OCI-LY7 (cell line): ENCODE data around the gene ZNF423. TPM values are rescaled to one million over a fixed set of nuclear protein-coding genes. Genes with fewer than 3 reads are reported as not detected.

Source experiments
- BruUV-seq: library from RNA; stranded (reverse); fragments of 400-500 nt; replicated peaks from 2 replicates; lab custom pipeline; 2021; lab: Mats Ljungman, UMichigan
- CTCF ChIA-PET: fragments of 300-600 bp; sonication (Branson Sonifier 250); formaldehyde crosslinking; loops from one replicate; lab custom pipeline; 2022; ENCODE audit warnings: antibody characterized with exemption; ENCODE audit not compliant: unreplicated experiment; lab: Charles Lee
- POLR2A ChIA-PET: fragments of 300-600 bp; sonication (Branson Sonifier 250); formaldehyde crosslinking; loops from one replicate; lab custom pipeline; 2022; ENCODE audit warnings: antibody characterized with exemption; lab: Charles Lee
- DNase-seq: peaks from one replicate; pipeline ENCODE4 v3.0.0-alpha.2; 2015; ENCODE audit warnings: low spot score
- H2AFZ ChIP-seq: fragments of 200-600 bp; sonication (generic), shearing (Covaris generic); 2 replicates; pipeline ENCODE4 v1.6.1; 2014; ENCODE audit warnings: mild to moderate bottlenecking, antibody characterized with exemption, low read length, moderate library complexity
- H3K27ac ChIP-seq: fragments of 200-600 bp; sonication (generic); 2 replicates; pipeline ENCODE4 v1.5.1; 2014; ENCODE audit warnings: mixed run types, low read depth, mild to moderate bottlenecking, moderate library complexity, low read length, inconsistent platforms; ENCODE audit not compliant: poor library complexity, severe bottlenecking
- H3K36me3 ChIP-seq: fragments of 200-600 bp; sonication (generic); 2 replicates; pipeline ENCODE4 v1.6.1; 2014; ENCODE audit warnings: mild to moderate bottlenecking, antibody characterized with exemption, low read length, moderate library complexity, mixed read lengths; ENCODE audit not compliant: insufficient read depth
- H3K4me1 ChIP-seq: fragments of 200-600 bp; sonication (generic); 2 replicates; pipeline ENCODE4 v1.5.1; 2014; ENCODE audit warnings: mild to moderate bottlenecking, low read length; ENCODE audit not compliant: insufficient read depth, poor library complexity, severe bottlenecking
- H3K4me2 ChIP-seq: fragments of 200-600 bp; sonication (generic); 2 replicates; pipeline ENCODE4 v1.6.1; 2014; ENCODE audit warnings: mild to moderate bottlenecking, low read length
- H3K4me3 ChIP-seq: fragments of 200-600 bp; sonication (generic); 2 replicates; pipeline ENCODE4 v1.5.1; 2014; ENCODE audit warnings: mild to moderate bottlenecking, low read depth, low read length; ENCODE audit not compliant: poor library complexity, severe bottlenecking
- H3K79me2 ChIP-seq: fragments of 200-600 bp; sonication (generic); 2 replicates; pipeline ENCODE4 v1.6.1; 2016; ENCODE audit warnings: low read depth, mild to moderate bottlenecking, low read length, moderate library complexity, mixed read lengths; ENCODE audit not compliant: insufficient read depth
- H3K9me2 ChIP-seq: fragments of 200-600 bp; sonication (generic); 2 replicates; pipeline ENCODE4 v1.6.1; 2016; ENCODE audit warnings: mild to moderate bottlenecking, low read length, mixed read lengths; ENCODE audit not compliant: insufficient read depth
- H3K9me3 ChIP-seq: fragments of 200-600 bp; sonication (generic); 2 replicates; pipeline ENCODE4 v1.6.1; 2014; ENCODE audit warnings: mild to moderate bottlenecking, mixed run types, low read length, mixed read lengths
- H4K20me1 ChIP-seq: fragments of 200-600 bp; sonication (generic); 2 replicates; pipeline ENCODE4 v1.6.1; 2014; ENCODE audit warnings: mild to moderate bottlenecking, antibody characterized with exemption, low read length, moderate library complexity, mixed read lengths; ENCODE audit not compliant: insufficient read depth
- CTCF ChIP-seq: fragments of 200-600 bp; sonication (generic); conservative IDR thresholded peaks from 2 replicates; pipeline ENCODE4 v1.5.1; 2014; ENCODE audit warnings: mild to moderate bottlenecking, antibody characterized with exemption, low read length, moderate library complexity, mixed read lengths
- EZH2phosphoT487 ChIP-seq: fragments of 200-600 bp; sonication (generic); IDR thresholded peaks from 2 replicates; pipeline ENCODE4 v1.6.1; 2018; ENCODE audit warnings: low read depth, borderline replicate concordance, mild to moderate bottlenecking, mixed run types, antibody characterized with exemption, low read length, moderate library complexity, mixed read lengths
- intact Hi-C: fragments of 100-400 bp; cut with micrococcal nuclease; formaldehyde crosslinking; loops from one replicate; pipeline ENCODE4 v1.10.0; 2022; ENCODE audit not compliant: unreplicated experiment
- total RNA-seq, 2 experiments: library from RNA; depleted of rRNA in 1 of 2; stranded (reverse); fragments of >200 nt in 1 of 2; shearing (Covaris generic) in 1 of 2; gene quantifications; 2 replicates each; pipeline ENCODE4 v1.2.3, GENCODE V29; 2014 to 2022

The ZNF423 gene
- total RNA-seq, 2 experiments from 2014 or later, result 0.09 to 0.13 TPM

GRCh38 chr16:49763826-49764225, 92.1 kb downstream of the ZNF423 start:
- no peak overlapping the region for H3K4me2 ChIP-seq
- no peak overlapping the region for H2AFZ ChIP-seq
- no peaks in the 10 kb centered on the region for H4K20me1 ChIP-seq
- H3K4me3 ChIP-seq, result no peak overlapping the region
- TF ChIP-seq EZH2phosphoT487 (no peak), CTCF (no peak)
- no peaks in the 10 kb centered on the region for H3K79me2 ChIP-seq
- intact Hi-C loops, result no loop called here
- H3K4me1 ChIP-seq, result no peaks in the 10 kb centered on the region
- no peak overlapping the region for H3K27ac ChIP-seq
- ChIA-PET POLR2A (interaction anchor here (0.9 kb wide), 1 partner anchor 284 kb away, joined by 4 read pairs; no protein-coding TSS in a partner anchor), CTCF (no interaction called here)
- no peaks in the 10 kb centered on the region for H3K36me3 ChIP-seq
- no peaks in the 10 kb centered on the region for H3K9me3 ChIP-seq
- BruUV-seq, result no TSS peak
- no peak for DNase-seq
- H3K9me2 ChIP-seq, result no peaks in the 10 kb centered on the region

GRCh38 chr16:49760815-49761214, 95.1 kb downstream of the ZNF423 start:
- Histone ChIP-seq H3K4me3 (no peak overlapping the region), H3K4me1 (no peaks in the 10 kb centered on the region), H3K9me2 (no peaks in the 10 kb centered on the region), H3K36me3 (no peaks in the 10 kb centered on the region), H2AFZ (no peak overlapping the region), H3K9me3 (no peaks in the 10 kb centered on the region), H4K20me1 (no peaks in the 10 kb centered on the region), H3K27ac (no peak overlapping the region), H3K4me2 (no peak overlapping the region), H3K79me2 (no peaks in the 10 kb centered on the region)
- CTCF ChIA-PET, result no interaction called here
- intact Hi-C loops, result no loop called here
- POLR2A ChIA-PET, result interaction anchor here (0.6 kb wide), 2 partner anchors 37 to 1868 kb away, joined by 3 to 4 read pairs; no protein-coding TSS in a partner anchor
- no peak for TF ChIP-seq EZH2phosphoT487
- TF ChIP-seq CTCF, result no peak
- BruUV-seq, result no TSS peak
- no peak for DNase-seq

- Histone ChIP-seq H3K4me2 (no peak overlapping the region), H3K9me3 (no peaks in the 10 kb centered on the region), H3K27ac (no peak overlapping the region), H3K9me2 (no peaks in the 10 kb centered on the region), H3K4me1 (no peaks in the 10 kb centered on the region), H3K4me3 (no peak overlapping the region), H2AFZ (no peak overlapping the region), H3K79me2 (no peaks in the 10 kb centered on the region), H4K20me1 (no peaks in the 10 kb centered on the region), H3K36me3 (no peaks in the 10 kb centered on the region)
- ChIA-PET POLR2A (no interaction called here), CTCF (no interaction called here)
- intact Hi-C loops, result no loop called here
- no TSS peak for BruUV-seq
- no peak for DNase-seq
- TF ChIP-seq CTCF (no peak), EZH2phosphoT487 (no peak)
These were observed 98.3 kb downstream of the ZNF423 start for GRCh38 chr16:49757559-49758069.
